LoVo (cell line): ENCODE results near the gene IRS1.

ENCODE experiments used
- DNase-seq: peaks from one replicate; pipeline ENCODE4 v3.0.0-alpha.2; 2016; ENCODE audit warnings: low spot score

The IRS1 gene

GRCh38 chr2:226721541-226721940 lies 78.1 kb downstream of the IRS1 start:
- DNase-seq: no peak

GRCh38 chr2:226720948-226721347 lies 78.7 kb downstream of the IRS1 start:
- DNase-seq: no peak

- no peak for DNase-seq
These were observed 81.9 kb downstream of the IRS1 start for GRCh38 chr2:226717719-226718118.

- DNase-seq: no peak
These were observed 83.5 kb downstream of the IRS1 start for GRCh38 chr2:226716126-226716525.

GRCh38 chr2:226715347-226715990 lies 84.2 kb downstream of the IRS1 start:
- DNase-seq: no peak

- no peak for DNase-seq
These were observed 86.7 kb downstream of the IRS1 start for GRCh38 chr2:226712941-226713340.

- no peak for DNase-seq
These were observed 87.9 kb downstream of the IRS1 start for GRCh38 chr2:226711606-226712296.

- no peak for DNase-seq
These were observed 92.1 kb downstream of the IRS1 start for GRCh38 chr2:226707499-226707898.

GRCh38 chr2:226705965-226706364 lies 93.7 kb downstream of the IRS1 start:
- DNase-seq: no peak

- no peak for DNase-seq
These were observed 94.3 kb downstream of the IRS1 start for GRCh38 chr2:226705133-226705886.

- DNase-seq: no peak
These were observed 96.1 kb downstream of the IRS1 start for GRCh38 chr2:226703514-226703913.

GRCh38 chr2:226702376-226702775 lies 97.2 kb downstream of the IRS1 start:
- DNase-seq: no peak

- no peak for DNase-seq
These were observed 98.6 kb downstream of the IRS1 start for GRCh38 chr2:226701052-226701451.

- no peak for DNase-seq
These were observed 100.3 kb downstream of the IRS1 start for GRCh38 chr2:226699321-226699720.

- no peak for DNase-seq
These were observed 100.9 kb downstream of the IRS1 start for GRCh38 chr2:226698671-226699070.

GRCh38 chr2:226694586-226695284 lies 104.9 kb downstream of the IRS1 start:
- no peak for DNase-seq

- no peak for DNase-seq
These were observed 105.5 kb downstream of the IRS1 start for GRCh38 chr2:226694149-226694548.

- DNase-seq: no peak
These were observed 106.1 kb downstream of the IRS1 start for GRCh38 chr2:226693521-226693920.

- DNase-seq: no peak
These were observed 107.0 kb downstream of the IRS1 start for GRCh38 chr2:226692521-226693126.

- DNase-seq: no peak
These were observed 108.4 kb downstream of the IRS1 start for GRCh38 chr2:226691255-226691654.

GRCh38 chr2:226690461-226691024 lies 109.1 kb downstream of the IRS1 start:
- no peak for DNase-seq
